ENCODE data around the gene ZNF106.

ZNF106 gene

DNA sequence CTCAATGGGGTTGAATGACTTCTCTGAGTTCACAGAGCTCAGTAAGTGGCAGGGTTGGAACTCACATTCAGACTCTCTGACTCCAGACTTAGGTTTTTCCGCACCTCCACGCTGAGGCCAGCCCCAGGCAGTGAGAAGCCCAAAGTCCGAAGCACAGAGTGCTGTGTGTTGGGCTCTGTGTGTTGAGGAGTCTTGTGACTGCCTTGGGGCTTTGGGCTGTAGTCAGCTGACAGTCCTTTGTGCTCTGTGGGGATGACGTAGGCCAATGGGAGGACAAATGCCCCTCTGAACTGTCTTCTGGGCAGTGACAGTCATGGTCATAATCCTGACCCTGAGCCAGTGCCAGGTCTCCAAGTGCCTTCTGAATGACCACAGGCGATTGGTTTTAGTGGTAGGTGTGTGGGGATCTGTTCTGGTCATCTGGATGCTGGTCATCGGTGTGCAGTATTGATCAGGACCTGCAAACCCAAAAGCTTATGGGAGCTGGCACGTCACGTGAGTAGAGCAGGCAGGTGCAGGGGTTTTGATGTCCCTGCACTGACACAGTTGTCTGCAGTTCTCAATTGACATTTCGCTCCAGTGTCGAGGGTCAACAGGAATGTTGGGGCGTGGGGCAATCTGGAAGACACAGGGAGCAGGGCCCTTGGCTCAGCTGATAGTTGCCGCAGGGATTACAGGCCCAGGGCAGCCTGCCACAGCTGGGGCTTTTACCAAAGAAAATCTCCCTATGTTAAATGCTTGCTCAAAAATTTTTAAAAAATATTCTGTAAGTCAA lies 86.3 kb downstream of the ZNF106 start:
- H2AFZ ChIP-seq (ENCODE audit: low read length), result no peak overlapping the region
- H3K9me3 ChIP-seq (ENCODE audit: insufficient read depth, low read depth, low read length), result no peaks in the 10 kb centered on the region
- TF ChIP-seq EZH2phosphoT487 (IDR thresholded peaks at IDR 0.05; ENCODE audit: borderline replicate concordance), result no peak
- TF ChIP-seq, protein P1, sequence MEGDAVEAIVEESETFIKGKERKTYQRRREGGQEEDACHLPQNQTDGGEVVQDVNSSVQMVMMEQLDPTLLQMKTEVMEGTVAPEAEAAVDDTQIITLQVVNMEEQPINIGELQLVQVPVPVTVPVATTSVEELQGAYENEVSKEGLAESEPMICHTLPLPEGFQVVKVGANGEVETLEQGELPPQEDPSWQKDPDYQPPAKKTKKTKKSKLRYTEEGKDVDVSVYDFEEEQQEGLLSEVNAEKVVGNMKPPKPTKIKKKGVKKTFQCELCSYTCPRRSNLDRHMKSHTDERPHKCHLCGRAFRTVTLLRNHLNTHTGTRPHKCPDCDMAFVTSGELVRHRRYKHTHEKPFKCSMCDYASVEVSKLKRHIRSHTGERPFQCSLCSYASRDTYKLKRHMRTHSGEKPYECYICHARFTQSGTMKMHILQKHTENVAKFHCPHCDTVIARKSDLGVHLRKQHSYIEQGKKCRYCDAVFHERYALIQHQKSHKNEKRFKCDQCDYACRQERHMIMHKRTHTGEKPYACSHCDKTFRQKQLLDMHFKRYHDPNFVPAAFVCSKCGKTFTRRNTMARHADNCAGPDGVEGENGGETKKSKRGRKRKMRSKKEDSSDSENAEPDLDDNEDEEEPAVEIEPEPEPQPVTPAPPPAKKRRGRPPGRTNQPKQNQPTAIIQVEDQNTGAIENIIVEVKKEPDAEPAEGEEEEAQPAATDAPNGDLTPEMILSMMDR (conservative IDR thresholded peaks at IDR 0.05; ENCODE audit: low read length), result no peak
- no peak overlapping the region for H3K4me2 ChIP-seq (ENCODE audit: low read depth, low read length, poor library complexity, severe bottlenecking)
- H3K79me2 ChIP-seq (ENCODE audit: insufficient read depth, low read length), result no peaks in the 10 kb centered on the region
- no peaks in the 10 kb centered on the region for H4K20me1 ChIP-seq (ENCODE audit: insufficient read depth, low read length, poor library complexity, severe bottlenecking)
- H3K9ac ChIP-seq (ENCODE audit: low read depth, low read length, poor library complexity, severe bottlenecking), result no peak overlapping the region
- H3F3A ChIP-seq (ENCODE audit: low read depth), result no peaks in the 10 kb centered on the region
- H3K4me3 ChIP-seq (ENCODE audit: low read length, poor library complexity, severe bottlenecking), result no peak overlapping the region
- H3K4me1 ChIP-seq (ENCODE audit: insufficient read depth, low read length, poor library complexity, severe bottlenecking), result peaks cover 24% of the 10 kb centered on the region
- H3K27me3 ChIP-seq (ENCODE audit: insufficient read depth, low read length, poor library complexity, severe bottlenecking), result no peaks in the 10 kb centered on the region
- no peaks in the 10 kb centered on the region for H3K36me3 ChIP-seq (ENCODE audit: insufficient read depth, low read length)
- H3K9me2 ChIP-seq (replicated peaks; ENCODE audit: low read depth, low read length), result no peaks in the 10 kb centered on the region

GRCh38 chr15:42403389-42403788 lies 87.6 kb downstream of the ZNF106 start:
- Histone ChIP-seq H4K20me1 (ENCODE audit: insufficient read depth, low read length, poor library complexity, severe bottlenecking) (no peaks in the 10 kb centered on the region), H3K4me1 (ENCODE audit: insufficient read depth, low read length, poor library complexity, severe bottlenecking) (peaks cover 24% of the 10 kb centered on the region), H3K9me2 (replicated peaks; ENCODE audit: low read depth, low read length) (no peaks in the 10 kb centered on the region), H2AFZ (ENCODE audit: low read length) (no peak overlapping the region), H3K4me2 (ENCODE audit: low read depth, low read length, poor library complexity, severe bottlenecking) (no peak overlapping the region), H3K27me3 (ENCODE audit: insufficient read depth, low read length, poor library complexity, severe bottlenecking) (no peaks in the 10 kb centered on the region), H3K9me3 (ENCODE audit: insufficient read depth, low read depth, low read length) (no peaks in the 10 kb centered on the region), H3K9ac (ENCODE audit: low read depth, low read length, poor library complexity, severe bottlenecking) (no peak overlapping the region), H3K79me2 (ENCODE audit: insufficient read depth, low read length) (no peaks in the 10 kb centered on the region), H3F3A (ENCODE audit: low read depth) (no peaks in the 10 kb centered on the region), H3K4me3 (ENCODE audit: low read length, poor library complexity, severe bottlenecking) (no peak overlapping the region), H3K36me3 (ENCODE audit: insufficient read depth, low read length) (no peaks in the 10 kb centered on the region)
- no peak for TF ChIP-seq EZH2phosphoT487 (IDR thresholded peaks at IDR 0.05; ENCODE audit: borderline replicate concordance)

DNA sequence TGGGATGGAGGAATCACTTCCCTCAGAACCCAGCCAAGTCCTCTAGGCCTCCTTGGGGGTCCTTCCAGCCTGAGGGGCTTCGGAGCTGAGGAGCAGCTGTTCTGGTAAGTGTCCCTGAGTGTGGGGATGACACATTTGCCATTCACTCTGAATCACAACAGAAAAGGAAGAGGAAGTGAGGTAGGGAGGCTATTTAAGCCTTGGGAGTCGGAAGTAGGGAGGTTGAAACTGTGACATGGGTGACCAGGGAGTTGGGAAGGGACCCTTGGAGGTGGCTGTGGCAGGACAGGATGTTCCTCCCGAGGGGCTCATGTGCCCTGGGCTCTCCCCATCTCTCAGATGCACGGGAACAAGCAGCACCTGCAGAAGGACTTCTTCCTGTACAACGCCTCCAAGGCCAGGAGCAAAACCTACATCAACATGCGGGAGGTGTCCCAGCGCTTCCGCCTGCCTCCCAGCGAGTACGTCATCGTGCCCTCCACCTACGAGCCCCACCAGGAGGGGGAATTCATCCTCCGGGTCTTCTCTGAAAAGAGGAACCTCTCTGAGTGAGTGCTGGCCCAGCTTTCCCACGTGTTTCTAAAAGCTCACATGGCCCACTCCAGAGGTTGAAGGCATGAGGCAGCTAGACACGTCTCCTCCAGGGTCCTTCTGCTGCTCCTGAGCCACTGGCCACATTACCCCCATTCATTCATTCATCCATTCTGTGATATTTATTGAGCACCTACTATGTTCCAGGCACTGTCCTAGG lies 88.3 kb downstream of the ZNF106 start:
- no peak for TF ChIP-seq EZH2phosphoT487 (IDR thresholded peaks at IDR 0.05; ENCODE audit: borderline replicate concordance)
- TF ChIP-seq, protein P1 (conservative IDR thresholded peaks at IDR 0.05; ENCODE audit: low read length), result no peak
- Histone ChIP-seq H3K36me3 (ENCODE audit: insufficient read depth, low read length) (no peaks in the 10 kb centered on the region), H3F3A (ENCODE audit: low read depth) (no peaks in the 10 kb centered on the region), H3K9ac (ENCODE audit: low read depth, low read length, poor library complexity, severe bottlenecking) (peak overlapping the region; percentile 47), H3K27me3 (ENCODE audit: insufficient read depth, low read length, poor library complexity, severe bottlenecking) (no peaks in the 10 kb centered on the region), H3K9me3 (ENCODE audit: insufficient read depth, low read depth, low read length) (no peaks in the 10 kb centered on the region), H3K79me2 (ENCODE audit: insufficient read depth, low read length) (no peaks in the 10 kb centered on the region), H3K4me1 (ENCODE audit: insufficient read depth, low read length, poor library complexity, severe bottlenecking) (peaks cover 24% of the 10 kb centered on the region), H2AFZ (ENCODE audit: low read length) (peak overlapping the region; percentile 76; the same call in 1 of the 2 replicates), H3K4me2 (ENCODE audit: low read depth, low read length, poor library complexity, severe bottlenecking) (peak overlapping the region; percentile 60), H3K4me3 (ENCODE audit: low read length, poor library complexity, severe bottlenecking) (no peak overlapping the region), H3K9me2 (replicated peaks; ENCODE audit: low read depth, low read length) (no peaks in the 10 kb centered on the region), H4K20me1 (ENCODE audit: insufficient read depth, low read length, poor library complexity, severe bottlenecking) (no peaks in the 10 kb centered on the region)
